Measurements from ENCODE around the gene GRIK1.

GRIK1 gene

DNA sequence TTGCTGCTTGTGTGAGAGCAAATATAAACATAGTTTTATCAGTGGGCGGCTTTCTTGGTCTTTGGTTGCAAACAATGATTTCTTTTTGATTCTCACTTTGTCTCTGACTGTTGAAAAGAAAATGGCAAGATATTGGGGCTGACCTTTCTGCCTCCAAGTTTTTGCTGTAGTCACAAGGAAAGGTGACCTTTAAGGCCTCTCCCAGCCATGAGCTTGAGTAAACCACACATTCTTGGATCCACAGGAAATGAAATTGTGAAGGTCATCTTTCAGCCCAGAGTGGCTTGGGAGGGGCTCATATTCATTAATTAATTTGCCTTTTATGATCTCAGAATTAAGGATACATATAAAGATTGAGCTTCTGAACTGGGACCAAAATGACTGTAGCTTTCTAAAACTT lies 399.5 kb downstream of the GRIK1 start:
- Histone ChIP-seq H3K27me3 (ENCODE audit: control insufficient read depth, insufficient read depth, low read length) (no peaks in the 10 kb centered on the region), H3K4me1 (ENCODE audit: control insufficient read depth, low read depth, low read length) (no peaks in the 10 kb centered on the region), H3K36me3 (ENCODE audit: control insufficient read depth, low read depth, low read length) (no peaks in the 10 kb centered on the region), H3K9ac (ENCODE audit: low read length) (no peak overlapping the region), H3K27ac (ENCODE audit: low read length) (no peak overlapping the region), H3K4me3 (ENCODE audit: low read length) (no peak overlapping the region), H3K9me3 (ENCODE audit: control insufficient read depth, low read depth, low read length) (no peaks in the 10 kb centered on the region)

DNA sequence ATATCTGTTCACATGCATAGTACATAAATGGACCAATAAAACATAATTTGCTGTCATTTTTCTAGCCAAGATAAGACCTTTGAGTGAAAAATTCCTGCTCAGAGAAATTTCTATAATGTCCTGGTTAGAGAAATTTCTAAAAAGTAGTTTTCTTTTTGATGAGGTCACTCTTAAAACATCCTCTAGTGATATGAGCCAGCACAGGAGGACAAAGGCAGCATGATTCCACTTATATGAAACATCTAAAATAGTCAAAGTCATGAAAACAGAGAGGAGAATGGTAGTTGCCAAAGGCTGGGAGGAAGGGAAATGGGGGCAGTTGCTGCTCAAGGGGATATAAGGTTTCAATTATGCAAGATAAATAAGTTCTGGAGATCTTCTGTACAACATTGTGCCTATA lies 401.7 kb downstream of the GRIK1 start:
- H3K36me3 ChIP-seq (ENCODE audit: control insufficient read depth, low read depth, low read length), result no peaks in the 10 kb centered on the region
- no peak overlapping the region for H3K9ac ChIP-seq (ENCODE audit: low read length)
- no peaks in the 10 kb centered on the region for H3K9me3 ChIP-seq (ENCODE audit: control insufficient read depth, low read depth, low read length)
- H3K27me3 ChIP-seq (ENCODE audit: control insufficient read depth, insufficient read depth, low read length), result no peaks in the 10 kb centered on the region
- H3K27ac ChIP-seq (ENCODE audit: low read length), result no peak overlapping the region
- no peaks in the 10 kb centered on the region for H3K4me1 ChIP-seq (ENCODE audit: control insufficient read depth, low read depth, low read length)
- no peak overlapping the region for H3K4me3 ChIP-seq (ENCODE audit: low read length)

DNA sequence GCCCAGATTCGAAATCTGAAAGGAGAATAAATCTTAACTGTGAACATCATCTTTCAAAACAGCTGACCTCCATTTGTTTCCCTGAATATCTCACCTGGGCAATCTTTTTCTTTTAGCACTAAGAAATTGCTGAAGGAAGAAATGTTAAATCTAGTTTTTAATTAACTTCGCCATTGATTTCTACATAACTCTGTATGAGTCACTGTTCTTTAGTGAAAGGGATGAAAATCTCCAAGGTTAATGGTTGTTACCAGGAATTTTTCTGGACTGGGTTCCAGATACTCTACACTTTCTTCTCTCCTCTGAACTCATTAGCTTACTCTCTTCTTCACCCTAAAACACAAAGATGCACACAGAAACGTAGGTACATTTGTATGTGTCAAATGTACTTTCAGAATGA lies 405.3 kb downstream of the GRIK1 start:
- H3K36me3 ChIP-seq (ENCODE audit: control insufficient read depth, low read depth, low read length), result no peaks in the 10 kb centered on the region
- H3K4me3 ChIP-seq (ENCODE audit: low read length), result no peak overlapping the region
- no peaks in the 10 kb centered on the region for H3K4me1 ChIP-seq (ENCODE audit: control insufficient read depth, low read depth, low read length)
- no peak overlapping the region for H3K27ac ChIP-seq (ENCODE audit: low read length)
- no peaks in the 10 kb centered on the region for H3K9me3 ChIP-seq (ENCODE audit: control insufficient read depth, low read depth, low read length)
- H3K27me3 ChIP-seq (ENCODE audit: control insufficient read depth, insufficient read depth, low read length), result no peaks in the 10 kb centered on the region
- no peak overlapping the region for H3K9ac ChIP-seq (ENCODE audit: low read length)

DNA sequence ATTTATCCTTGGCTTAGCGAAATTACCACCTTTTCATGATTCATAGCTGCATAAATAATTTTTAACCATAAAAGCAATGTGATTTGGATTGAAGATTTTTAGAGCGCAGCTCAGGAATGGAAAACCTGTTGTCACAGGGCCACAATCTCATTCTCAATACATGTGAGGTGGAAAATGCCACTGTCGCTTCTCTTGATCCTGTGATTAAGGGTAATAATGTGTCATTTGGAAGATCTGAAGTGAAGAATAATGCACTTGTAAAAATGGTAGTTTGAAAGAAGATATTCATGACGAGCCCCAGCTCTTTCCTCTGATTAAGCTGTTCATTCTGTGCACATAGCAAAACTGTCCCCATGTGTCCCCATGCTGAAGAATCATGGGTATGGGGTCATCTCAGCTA lies 410.7 kb downstream of the GRIK1 start:
- H3K4me3 ChIP-seq (ENCODE audit: low read length), result no peak overlapping the region
- H3K27me3 ChIP-seq (ENCODE audit: control insufficient read depth, insufficient read depth, low read length), result no peaks in the 10 kb centered on the region
- no peak overlapping the region for H3K27ac ChIP-seq (ENCODE audit: low read length)
- no peaks in the 10 kb centered on the region for H3K36me3 ChIP-seq (ENCODE audit: control insufficient read depth, low read depth, low read length)
- no peak overlapping the region for H3K9ac ChIP-seq (ENCODE audit: low read length)
- H3K9me3 ChIP-seq (ENCODE audit: control insufficient read depth, low read depth, low read length), result peaks cover 16% of the 10 kb centered on the region
- H3K4me1 ChIP-seq (ENCODE audit: control insufficient read depth, low read depth, low read length), result no peaks in the 10 kb centered on the region

DNA sequence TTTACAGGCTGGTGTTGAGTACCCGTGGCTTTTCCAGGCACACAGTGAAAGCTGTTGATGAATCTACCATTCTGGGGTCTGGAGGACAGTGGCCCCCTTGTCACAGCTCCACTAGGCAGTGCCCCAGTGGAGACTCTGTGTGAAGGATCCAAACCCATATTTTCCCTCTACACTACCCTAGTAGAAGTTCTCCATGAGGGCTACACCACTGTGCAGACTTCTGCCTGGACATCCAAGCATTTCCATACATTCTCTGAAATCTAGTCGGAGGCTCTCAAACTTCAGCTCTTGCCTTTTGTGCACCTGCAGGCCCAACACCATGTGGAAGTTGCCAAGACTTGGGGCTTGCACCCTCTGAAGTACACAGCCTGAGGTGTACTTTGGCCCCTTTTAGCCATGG lies 413.3 kb downstream of the GRIK1 start:
- Histone ChIP-seq H3K27ac (ENCODE audit: low read length) (no peak overlapping the region), H3K36me3 (ENCODE audit: control insufficient read depth, low read depth, low read length) (no peaks in the 10 kb centered on the region), H3K4me3 (ENCODE audit: low read length) (no peak overlapping the region), H3K4me1 (ENCODE audit: control insufficient read depth, low read depth, low read length) (no peaks in the 10 kb centered on the region), H3K9ac (ENCODE audit: low read length) (no peak overlapping the region), H3K9me3 (ENCODE audit: control insufficient read depth, low read depth, low read length) (peaks cover 16% of the 10 kb centered on the region), H3K27me3 (ENCODE audit: control insufficient read depth, insufficient read depth, low read length) (no peaks in the 10 kb centered on the region)

DNA sequence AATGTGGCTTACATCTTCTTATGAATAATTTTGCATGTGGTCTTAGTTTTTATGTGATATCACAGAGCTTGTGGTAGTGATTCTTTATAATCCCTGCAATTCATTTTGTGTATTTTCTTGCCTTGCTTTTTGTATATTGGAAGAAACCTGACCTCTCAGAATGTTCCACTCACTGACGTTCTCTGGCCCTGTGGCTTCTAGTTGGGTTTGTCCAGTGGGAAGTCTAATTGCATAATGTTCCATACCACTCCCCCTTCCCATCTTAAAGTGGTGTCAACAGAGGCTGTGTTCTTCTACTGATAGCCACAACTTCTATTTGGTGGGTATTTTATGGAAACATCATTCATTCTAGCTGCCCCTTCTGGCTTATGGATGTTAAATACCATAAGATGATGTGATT lies 415.7 kb downstream of the GRIK1 start:
- Histone ChIP-seq H3K4me3 (ENCODE audit: low read length) (no peak overlapping the region), H3K27ac (ENCODE audit: low read length) (no peak overlapping the region)

DNA sequence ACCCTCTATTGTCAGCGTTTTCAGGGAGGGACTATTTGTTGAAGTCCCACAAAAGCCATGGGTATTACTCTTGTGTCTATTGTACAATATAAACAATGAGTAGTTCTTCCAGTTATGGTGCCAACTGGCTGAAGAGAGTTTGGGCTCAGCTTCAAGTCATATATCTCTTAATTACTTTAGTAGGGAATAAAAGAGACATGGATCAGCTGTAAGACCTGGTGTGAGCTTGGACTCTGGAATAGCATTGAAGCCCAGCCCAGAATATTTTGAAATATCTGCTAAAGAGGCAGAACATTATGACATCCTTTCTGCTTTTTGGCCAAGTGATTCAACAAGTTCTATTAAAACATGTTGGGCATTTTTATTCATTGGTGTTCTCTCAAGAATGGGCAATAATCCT lies 416.1 kb downstream of the GRIK1 start:
- H3K4me3 ChIP-seq (ENCODE audit: low read length), result no peak overlapping the region
- no peaks in the 10 kb centered on the region for H3K27me3 ChIP-seq (ENCODE audit: control insufficient read depth, insufficient read depth, low read length)
- H3K27ac ChIP-seq (ENCODE audit: low read length), result no peak overlapping the region
- peaks cover 16% of the 10 kb centered on the region for H3K9me3 ChIP-seq (ENCODE audit: control insufficient read depth, low read depth, low read length)
- no peaks in the 10 kb centered on the region for H3K36me3 ChIP-seq (ENCODE audit: control insufficient read depth, low read depth, low read length)
- H3K9ac ChIP-seq (ENCODE audit: low read length), result no peak overlapping the region
- no peaks in the 10 kb centered on the region for H3K4me1 ChIP-seq (ENCODE audit: control insufficient read depth, low read depth, low read length)

More for the DNA sequence above, 415.7 kb downstream of the GRIK1 start:
- no peak overlapping the region for H3K9ac ChIP-seq (ENCODE audit: low read length)
- no peaks in the 10 kb centered on the region for H3K36me3 ChIP-seq (ENCODE audit: control insufficient read depth, low read depth, low read length)
- H3K4me1 ChIP-seq (ENCODE audit: control insufficient read depth, low read depth, low read length), result no peaks in the 10 kb centered on the region
- H3K27me3 ChIP-seq (ENCODE audit: control insufficient read depth, insufficient read depth, low read length), result no peaks in the 10 kb centered on the region
- H3K9me3 ChIP-seq (ENCODE audit: control insufficient read depth, low read depth, low read length), result peaks cover 16% of the 10 kb centered on the region

DNA sequence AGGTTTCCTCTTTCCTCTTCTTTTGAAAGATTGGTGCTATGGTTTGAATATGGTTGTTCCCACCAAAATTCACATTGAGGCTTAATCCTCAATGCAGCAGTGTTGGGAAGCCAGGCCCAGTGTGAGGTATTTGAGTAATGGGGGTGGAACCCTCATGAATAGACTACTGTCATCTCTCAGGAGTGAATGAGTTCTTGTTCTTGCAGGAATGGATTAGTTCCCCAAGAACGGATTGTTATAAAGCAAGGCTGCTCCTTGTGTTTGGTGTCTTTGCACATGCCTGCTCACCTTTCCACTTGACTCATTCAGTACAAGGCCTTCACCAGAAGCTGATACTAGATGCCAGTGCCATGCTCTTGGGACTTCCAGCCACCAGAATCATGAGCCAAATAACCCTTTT lies 417.9 kb downstream of the GRIK1 start:
- Histone ChIP-seq H3K27me3 (ENCODE audit: control insufficient read depth, insufficient read depth, low read length) (no peaks in the 10 kb centered on the region), H3K4me1 (ENCODE audit: control insufficient read depth, low read depth, low read length) (no peaks in the 10 kb centered on the region), H3K9me3 (ENCODE audit: control insufficient read depth, low read depth, low read length) (peaks cover 16% of the 10 kb centered on the region), H3K36me3 (ENCODE audit: control insufficient read depth, low read depth, low read length) (no peaks in the 10 kb centered on the region), H3K27ac (ENCODE audit: low read length) (no peak overlapping the region), H3K9ac (ENCODE audit: low read length) (no peak overlapping the region), H3K4me3 (ENCODE audit: low read length) (no peak overlapping the region)

DNA sequence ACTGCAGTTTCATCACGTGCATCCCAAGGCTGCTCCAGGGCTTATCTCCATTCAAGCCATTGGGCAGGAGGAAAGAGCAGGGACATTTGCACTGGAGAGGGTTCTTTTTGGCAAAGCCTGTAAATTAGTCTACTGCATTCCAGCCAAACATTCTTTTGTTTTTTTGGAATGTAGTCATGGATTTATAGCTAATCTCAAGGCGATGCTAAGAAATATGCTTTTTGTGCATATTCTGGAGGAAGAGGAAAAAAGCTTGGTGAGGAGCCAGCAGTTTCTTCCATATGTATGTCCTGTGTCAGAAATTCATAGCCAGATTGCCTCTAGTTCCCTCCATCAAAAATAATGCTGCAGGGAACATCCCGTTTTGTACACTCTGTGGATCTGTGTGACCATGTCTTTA lies 419.6 kb downstream of the GRIK1 start:
- H3K9ac ChIP-seq (ENCODE audit: low read length), result no peak overlapping the region
- no peaks in the 10 kb centered on the region for H3K36me3 ChIP-seq (ENCODE audit: control insufficient read depth, low read depth, low read length)
- H3K4me3 ChIP-seq (ENCODE audit: low read length), result no peak overlapping the region
- H3K27me3 ChIP-seq (ENCODE audit: control insufficient read depth, insufficient read depth, low read length), result no peaks in the 10 kb centered on the region
- no peaks in the 10 kb centered on the region for H3K9me3 ChIP-seq (ENCODE audit: control insufficient read depth, low read depth, low read length)
- no peak overlapping the region for H3K27ac ChIP-seq (ENCODE audit: low read length)
- no peaks in the 10 kb centered on the region for H3K4me1 ChIP-seq (ENCODE audit: control insufficient read depth, low read depth, low read length)

DNA sequence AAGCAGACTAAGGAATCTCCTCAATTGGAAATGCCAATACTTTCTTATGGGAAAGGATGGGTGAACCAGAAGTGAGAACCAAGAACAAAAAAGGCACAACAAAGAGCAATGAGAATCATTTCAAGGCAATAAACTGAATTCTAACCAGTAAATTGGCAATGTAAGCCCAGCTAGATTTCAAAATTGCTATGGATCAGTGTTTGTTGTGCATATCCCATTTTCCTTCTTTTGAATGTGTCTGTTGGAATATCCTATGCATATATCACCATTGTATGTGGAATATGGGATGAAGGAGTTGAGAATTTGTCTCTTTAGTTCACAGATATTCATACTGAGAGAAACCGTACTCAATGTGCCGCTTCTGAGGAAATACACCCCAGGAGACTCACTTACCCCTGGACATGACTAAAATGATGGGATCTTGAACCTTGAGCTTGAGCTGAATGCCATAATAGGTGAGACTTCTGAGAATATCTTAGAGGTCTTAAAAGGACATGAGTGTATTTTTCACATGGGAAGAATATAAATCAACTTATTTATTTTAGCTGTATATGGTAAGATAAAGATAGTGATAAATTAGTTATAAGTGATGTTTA lies 425.0 kb downstream of the GRIK1 start:
- peaks cover 4% of the 10 kb centered on the region for H3K4me1 ChIP-seq (ENCODE audit: control insufficient read depth, low read depth, low read length)
- H3K4me3 ChIP-seq (ENCODE audit: low read length), result no peak overlapping the region
- no peak overlapping the region for H3K9ac ChIP-seq (ENCODE audit: low read length)
- H3K36me3 ChIP-seq (ENCODE audit: control insufficient read depth, low read depth, low read length), result no peaks in the 10 kb centered on the region
- no peaks in the 10 kb centered on the region for H3K9me3 ChIP-seq (ENCODE audit: control insufficient read depth, low read depth, low read length)
- no peak overlapping the region for H3K27ac ChIP-seq (ENCODE audit: low read length)
- H3K27me3 ChIP-seq (ENCODE audit: control insufficient read depth, insufficient read depth, low read length), result no peaks in the 10 kb centered on the region

DNA sequence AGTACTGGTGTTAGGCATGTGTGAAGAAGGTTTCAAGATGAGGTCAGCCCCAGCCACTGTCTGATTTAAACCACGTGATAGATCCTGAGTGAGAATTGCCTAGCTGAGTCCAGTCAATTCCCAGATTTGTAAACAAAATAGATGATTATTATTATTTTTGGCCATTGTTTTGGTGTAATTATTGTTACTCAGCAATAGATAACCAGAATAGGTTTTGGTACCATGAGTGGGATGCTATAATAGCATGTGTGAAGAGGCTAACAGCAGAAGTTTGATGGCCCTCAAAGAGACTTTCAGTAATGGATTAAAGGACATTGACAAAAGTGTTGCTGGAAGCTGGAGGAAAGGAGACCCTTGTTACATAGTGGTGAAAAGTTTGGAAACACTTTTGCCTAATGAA lies 426.3 kb downstream of the GRIK1 start:
- H3K9ac ChIP-seq (ENCODE audit: low read length), result no peak overlapping the region
- no peak overlapping the region for H3K27ac ChIP-seq (ENCODE audit: low read length)
- peaks cover 4% of the 10 kb centered on the region for H3K4me1 ChIP-seq (ENCODE audit: control insufficient read depth, low read depth, low read length)
- no peak overlapping the region for H3K4me3 ChIP-seq (ENCODE audit: low read length)
- no peaks in the 10 kb centered on the region for H3K9me3 ChIP-seq (ENCODE audit: control insufficient read depth, low read depth, low read length)
- H3K36me3 ChIP-seq (ENCODE audit: control insufficient read depth, low read depth, low read length), result no peaks in the 10 kb centered on the region
- no peaks in the 10 kb centered on the region for H3K27me3 ChIP-seq (ENCODE audit: control insufficient read depth, insufficient read depth, low read length)

DNA sequence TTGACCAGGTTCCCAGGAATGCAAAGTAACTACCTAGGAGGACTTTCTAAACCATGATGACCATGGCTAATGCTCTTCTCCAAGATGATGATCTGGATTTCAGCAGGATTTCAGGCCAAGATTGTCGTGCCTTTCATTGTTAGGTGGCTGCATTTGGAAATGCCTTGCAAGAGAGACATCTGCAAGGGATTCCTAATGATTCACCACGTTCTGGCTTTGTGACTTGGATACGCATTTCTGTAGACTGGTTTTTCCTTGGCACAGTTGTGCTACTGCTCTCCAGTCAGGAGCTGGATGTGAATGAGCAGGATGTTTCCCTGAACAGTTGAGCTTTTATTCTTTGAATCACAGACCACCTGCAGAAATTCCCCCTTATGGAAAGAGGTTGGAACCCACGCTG lies 428.7 kb downstream of the GRIK1 start:
- H3K9me3 ChIP-seq (ENCODE audit: control insufficient read depth, low read depth, low read length), result no peaks in the 10 kb centered on the region
- H3K27me3 ChIP-seq (ENCODE audit: control insufficient read depth, insufficient read depth, low read length), result no peaks in the 10 kb centered on the region
- H3K9ac ChIP-seq (ENCODE audit: low read length), result no peak overlapping the region
- no peak overlapping the region for H3K4me3 ChIP-seq (ENCODE audit: low read length)
- no peaks in the 10 kb centered on the region for H3K36me3 ChIP-seq (ENCODE audit: control insufficient read depth, low read depth, low read length)
- H3K4me1 ChIP-seq (ENCODE audit: control insufficient read depth, low read depth, low read length), result peaks cover 4% of the 10 kb centered on the region
- H3K27ac ChIP-seq (ENCODE audit: low read length), result no peak overlapping the region
